COLO668 (cell line): Measurements from ENCODE around the gene CLTCL1.
"Not testable (repeated sequence)": the region's sequence is repeated elsewhere in the genome, so short reads cannot be mapped to it uniquely, and the experiment has no call there.

Experiments used
- DNase-seq: peaks from one replicate; lab custom pipeline; 2025; ENCODE audit not compliant: unreplicated experiment; lab: John Stamatoyannopoulos, UW

The CLTCL1 gene

DNA sequence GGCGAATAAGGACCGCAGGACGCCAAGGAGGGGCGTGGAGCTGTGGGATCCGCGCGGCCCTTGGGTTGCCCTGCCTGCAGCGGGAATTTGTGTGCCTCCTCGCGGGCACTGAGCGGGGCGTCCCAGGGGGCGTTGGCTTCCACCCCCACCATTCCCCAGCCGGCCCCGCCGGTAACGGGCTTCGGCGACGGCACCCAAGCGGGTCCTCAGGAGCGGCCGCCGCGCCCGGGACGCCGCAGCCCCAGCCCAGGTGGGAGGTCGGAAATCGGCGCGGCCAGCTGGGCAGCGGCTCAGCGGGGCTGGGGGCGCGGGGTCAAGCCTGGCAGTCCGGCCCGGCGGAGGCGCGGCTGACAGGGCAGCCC is 320 bp downstream of the CLTCL1 start:
- DNase-seq: peak; percentile 44

DNA sequence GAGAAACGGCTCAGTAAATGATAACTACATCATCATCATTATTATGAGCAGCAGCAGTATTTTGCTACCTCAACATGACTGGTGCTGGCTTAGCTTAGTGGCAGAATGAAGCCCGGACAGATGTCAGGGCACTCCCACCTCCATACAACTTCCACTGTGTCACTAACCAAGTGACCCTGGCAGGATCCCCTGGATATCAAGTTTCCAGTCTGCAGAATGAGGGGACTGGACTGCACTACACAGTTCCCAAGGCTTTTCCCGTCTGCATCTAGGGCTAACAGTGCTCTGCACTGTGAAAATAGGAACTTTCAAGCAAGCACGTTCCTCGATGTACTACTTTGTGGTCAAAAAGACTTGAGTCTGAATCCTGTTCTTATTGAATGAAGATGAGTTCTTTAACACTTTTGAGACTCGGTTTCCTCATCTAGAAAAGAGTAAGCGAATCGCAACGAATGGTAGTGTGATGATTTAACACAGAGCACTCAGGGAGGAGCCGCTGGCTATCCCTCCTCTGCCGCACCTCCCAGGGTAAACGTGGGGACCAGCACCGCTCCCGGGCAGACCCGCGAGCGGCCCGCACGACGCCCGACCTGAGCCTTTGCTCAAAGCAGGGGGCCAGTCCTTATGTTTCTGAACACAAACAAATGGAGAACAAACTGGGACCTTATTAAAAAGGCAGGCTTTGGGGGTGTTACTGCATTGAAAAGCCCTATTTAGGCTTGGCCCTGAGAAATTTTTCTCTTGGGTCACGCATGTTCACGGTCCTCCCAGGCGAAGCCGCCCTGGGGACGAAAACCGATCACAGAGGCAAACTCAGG is 910 bp downstream of the CLTCL1 start:
- peak; percentile 30 for DNase-seq

DNA sequence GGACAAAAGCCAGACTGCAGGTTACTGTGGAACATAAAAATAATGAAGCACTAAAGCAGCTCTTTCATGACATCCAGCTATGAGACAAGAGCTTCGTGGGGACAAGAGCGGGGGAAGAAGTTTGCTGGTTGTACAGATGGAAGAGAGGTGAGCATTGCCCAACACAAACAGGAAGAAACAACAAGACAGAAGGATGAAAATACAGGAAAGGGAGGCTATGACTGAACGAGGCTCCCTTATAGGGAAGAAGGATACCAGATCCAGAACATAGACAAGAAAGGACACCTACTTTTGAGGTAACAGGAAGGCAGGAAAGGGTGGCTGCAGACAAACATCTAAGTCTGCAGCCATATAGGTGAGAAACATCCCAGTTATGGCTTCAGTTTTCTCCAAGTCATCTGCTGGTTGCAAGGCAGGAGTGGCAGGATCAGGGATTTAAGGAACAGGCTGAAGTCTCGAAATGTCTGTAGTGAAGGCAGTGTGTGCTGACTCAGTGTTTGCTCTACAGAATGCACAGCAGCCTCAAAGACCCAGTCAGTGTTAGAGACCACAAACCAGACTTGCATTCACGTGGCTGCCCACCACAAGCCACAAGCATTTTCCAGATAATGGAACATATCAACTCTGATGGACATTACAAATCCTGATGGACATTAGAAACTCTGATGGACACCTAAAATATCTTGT is 1.9 kb downstream of the CLTCL1 start:
- no peak for DNase-seq

DNA sequence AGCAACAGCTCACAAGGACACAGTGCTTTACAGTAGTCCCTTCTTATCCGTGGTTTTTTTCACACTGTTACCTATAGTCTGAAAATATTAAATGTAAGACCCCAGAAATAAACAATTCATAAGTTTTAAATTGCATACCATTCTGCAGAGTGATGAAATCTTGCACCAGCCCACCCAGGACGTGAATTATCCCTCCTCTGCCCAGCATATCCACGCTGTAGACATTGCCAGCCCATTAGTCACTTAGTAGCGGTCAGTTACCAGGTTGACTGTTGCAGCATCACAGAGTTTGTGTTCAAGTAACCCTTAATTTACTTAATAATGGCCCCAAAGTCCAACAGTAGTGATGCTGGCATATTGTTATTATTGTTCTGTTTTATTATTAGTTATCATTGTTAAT is 3.6 kb downstream of the CLTCL1 start:
- no peak for DNase-seq

DNA sequence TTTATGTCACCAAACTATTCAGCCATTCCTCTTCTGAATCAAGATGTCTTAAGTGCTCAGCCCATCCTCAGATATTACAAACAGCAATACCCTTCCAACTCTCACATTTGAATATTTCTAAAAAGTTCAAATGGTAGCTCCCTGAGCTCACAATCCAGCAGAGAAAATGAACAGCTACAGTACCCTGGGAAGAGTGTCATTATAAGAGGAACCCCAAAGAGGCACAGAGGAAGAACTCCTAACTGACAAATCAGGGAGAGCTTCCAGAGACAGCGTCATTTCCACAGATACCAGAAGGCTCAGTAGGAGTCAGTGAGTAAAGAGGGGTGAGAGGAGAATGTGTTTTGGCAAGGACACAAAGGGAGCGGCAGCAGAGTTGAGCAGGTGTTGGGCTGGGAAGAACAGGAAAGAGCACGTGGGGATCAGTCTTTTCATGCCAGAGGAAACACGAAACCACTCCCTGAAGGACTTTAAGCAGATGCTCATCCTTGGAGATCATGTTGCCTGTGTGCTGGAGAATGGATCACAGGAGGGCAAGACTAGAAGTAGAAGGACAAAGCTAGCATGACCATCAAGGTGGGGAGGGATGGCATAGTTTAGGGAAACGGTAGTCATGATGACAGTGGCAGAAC is 4.3 kb downstream of the CLTCL1 start:
- peak; percentile 72 for DNase-seq

DNA sequence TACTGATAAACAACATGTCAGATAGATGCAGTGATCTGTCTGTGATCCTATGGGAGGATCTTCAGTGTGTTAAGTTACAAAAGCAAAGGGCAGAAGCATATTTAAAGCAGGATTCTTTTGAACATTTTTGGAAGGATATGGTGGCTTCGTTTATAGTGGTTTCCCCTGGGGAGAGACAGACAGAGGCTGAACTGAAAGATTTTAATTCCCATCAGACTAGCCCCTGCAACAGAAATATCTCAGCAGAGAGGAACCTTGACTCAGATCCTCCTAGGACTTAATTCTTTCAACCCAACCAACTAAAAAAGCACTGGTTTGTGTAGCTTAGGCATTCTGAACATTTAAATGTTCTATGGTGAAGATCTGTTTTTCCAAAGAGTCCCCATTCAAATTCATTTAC is 5.7 kb downstream of the CLTCL1 start:
- no peak for DNase-seq

DNA sequence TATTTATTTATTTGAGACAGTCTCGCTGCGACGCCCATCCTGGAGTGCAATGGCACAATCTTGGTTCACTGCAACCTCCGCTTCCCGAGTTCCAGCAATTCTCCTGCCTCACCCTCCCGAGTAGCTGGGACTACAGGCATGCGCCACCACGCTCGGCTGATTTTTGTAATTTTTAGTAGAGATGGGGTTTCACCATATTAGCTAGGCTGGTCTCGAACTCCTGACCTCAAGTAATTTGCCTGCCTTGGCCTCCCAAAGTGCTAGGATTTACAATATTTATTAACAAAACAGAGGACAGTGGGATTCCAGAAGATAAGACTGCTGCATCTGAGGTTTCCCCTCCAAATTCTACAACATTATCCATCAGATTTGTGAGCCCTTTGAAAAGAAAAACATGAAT is 12.4 kb downstream of the CLTCL1 start:
- DNase-seq: not testable (repeated sequence)

DNA sequence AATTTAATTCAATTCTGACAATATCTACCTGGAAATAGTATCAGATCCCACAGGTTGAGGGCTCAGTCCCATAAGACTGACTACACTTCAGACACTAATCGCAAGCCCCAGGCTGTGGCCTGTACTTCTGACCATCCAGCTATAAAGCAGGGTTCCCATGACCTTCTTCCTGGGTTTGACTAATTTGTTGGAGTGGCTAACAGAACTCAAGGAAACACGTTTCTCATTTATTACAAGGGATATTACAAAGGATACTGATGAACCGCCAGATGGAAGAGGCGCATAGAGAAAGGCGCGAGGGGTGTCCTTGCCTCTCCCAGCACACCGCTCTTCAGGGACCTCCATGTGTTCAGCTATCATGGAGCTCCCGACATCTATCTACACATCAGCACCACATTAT is 13.7 kb downstream of the CLTCL1 start:
- DNase-seq: no peak

DNA sequence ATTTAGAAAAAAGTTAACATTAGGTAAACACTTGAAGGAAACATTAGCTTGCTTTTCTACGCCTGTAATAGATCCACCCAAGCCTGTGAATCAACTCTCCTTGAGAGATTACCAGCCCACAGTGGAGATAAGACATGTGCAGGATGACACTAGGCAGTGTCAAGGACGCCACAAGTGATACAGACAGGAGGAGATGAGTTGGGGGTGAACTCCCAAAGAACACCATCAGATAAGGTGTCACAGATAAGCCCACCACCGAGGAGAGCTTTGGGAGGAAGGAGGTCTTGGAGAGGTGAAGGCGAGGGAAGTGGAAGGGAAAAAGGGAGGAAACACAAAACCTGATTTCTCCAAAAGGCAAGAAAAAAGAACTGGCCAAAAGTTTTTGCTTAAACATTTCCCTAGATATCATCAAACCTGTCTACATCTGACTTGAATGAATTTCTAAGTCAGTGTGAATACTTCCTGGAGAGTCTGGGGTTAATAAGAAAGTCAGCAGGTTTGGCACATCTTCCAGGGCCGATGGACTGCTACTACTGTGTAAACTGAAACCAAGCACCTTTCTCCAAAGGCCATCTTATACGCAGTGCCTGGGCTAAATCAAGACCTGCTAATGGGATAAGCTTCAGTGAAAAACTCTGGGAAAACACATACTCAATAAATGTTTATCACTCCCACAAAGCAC is 15.5 kb downstream of the CLTCL1 start:
- no peak for DNase-seq

DNA sequence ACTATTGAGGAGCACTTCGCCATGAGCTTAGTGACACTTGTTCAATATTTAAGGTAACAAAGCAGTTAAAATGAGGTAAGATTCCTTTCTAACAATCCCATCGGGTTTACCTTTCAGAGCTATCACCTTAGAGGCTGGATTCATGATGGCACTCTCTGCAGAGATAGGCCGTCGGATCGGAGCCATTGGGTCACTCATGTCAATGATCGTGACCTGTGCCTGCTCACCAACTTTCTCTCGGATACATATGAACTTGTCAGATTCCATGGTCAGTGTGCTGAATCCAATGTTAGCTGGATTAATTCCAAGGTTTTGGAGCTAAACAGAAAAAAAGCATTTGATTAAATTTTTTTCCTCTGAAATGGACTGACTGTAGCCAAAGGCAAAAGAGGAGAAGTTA is 16.0 kb downstream of the CLTCL1 start:
- no peak for DNase-seq

DNA sequence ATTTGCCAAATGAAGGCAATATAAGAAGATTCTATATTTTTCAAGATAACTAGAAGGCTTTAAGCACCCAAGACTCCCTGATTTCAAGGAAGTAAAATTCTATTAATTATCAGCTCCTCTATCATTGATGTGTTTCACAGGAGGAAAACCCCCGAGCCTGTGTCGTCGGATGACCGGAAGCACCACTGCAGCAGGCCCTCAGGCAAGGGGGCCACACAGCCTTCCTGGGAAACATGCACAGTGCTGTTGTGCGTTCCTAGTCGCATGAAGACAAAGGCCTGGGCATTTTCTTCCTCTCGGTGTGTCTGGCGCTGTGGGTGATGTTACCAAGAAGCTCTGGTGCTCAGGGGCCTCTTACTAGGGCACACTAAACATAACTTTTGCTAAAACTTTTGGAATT is 16.4 kb downstream of the CLTCL1 start:
- no peak for DNase-seq

DNA sequence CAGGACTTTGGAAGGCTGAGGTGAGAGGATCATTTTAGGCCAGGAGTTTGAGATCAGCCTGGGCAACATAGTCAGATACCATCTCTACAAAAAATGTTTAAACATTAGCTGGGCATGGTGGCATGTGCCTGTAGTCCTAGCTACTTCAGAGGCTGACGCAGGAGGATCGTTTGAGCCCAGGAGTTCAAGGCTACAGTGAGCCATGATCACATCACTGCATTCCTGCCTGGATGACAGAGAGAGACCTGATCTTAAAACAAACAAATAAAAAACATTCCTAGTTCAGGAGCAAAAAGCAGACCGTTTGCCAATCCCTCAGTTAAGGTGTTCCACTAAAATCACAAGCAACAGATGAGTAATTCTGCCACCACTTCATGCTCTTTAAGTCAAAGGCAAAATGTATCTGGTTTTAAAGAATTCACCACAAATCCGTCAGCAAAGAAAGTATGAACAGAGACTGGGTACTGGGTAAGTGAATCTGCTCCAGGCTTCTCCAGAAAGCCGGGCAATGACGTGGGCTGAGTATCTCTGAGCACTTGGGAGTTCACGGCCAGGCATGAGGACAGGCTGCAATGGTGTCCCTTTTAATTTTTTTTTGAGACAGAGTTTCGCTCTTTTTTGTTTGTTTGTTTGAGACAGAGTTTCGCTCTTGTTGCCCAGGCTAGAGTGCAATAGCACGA is 19.5 kb downstream of the CLTCL1 start:
- DNase-seq: no peak

DNA sequence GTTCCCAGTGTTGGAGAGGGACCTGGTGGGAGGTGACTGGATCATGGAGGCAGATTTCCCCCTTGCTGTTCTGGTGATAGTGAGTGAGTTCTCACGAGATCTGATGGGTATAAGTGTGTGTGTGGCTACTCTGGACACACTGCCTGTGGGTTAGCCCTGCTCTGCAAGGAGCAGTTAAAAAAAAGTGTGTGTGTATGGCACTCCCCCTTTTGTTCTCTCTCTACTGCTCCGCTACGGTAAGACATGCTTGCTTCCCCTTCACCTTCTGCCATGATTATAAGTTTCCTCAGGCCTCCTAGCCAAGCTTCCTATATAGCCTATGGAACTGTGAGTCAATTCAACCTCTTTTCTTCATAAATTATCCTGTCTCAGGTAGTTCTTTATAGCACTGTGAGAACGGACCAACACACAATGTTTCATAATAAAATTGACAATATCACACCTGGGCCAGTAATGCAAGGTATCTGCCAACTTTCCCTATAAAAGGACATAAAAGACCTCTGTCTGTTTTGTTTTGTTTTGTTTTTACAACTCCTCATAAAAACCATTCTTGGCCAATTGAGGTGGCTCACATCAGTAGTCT is 20.2 kb downstream of the CLTCL1 start:
- DNase-seq: no peak

DNA sequence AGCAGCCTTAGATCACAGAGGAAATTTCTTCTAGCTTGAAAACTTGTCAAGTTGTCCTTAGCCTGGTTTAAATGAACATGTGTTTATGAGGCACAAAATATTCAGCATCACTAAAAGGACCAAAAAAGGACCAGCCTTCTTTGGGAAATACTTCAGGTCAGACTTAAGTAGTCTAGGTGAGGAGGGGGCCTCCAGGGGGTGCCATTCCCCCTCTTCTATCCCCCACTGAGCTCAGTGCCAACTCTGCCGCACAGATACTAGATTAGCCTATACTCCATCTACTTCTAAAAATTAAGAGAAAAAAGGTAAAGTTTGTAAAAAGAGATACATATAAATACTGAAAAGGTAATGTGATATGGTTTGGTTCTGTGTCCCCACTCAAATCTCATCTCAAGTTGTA is 20.6 kb downstream of the CLTCL1 start:
- DNase-seq: no peak

DNA sequence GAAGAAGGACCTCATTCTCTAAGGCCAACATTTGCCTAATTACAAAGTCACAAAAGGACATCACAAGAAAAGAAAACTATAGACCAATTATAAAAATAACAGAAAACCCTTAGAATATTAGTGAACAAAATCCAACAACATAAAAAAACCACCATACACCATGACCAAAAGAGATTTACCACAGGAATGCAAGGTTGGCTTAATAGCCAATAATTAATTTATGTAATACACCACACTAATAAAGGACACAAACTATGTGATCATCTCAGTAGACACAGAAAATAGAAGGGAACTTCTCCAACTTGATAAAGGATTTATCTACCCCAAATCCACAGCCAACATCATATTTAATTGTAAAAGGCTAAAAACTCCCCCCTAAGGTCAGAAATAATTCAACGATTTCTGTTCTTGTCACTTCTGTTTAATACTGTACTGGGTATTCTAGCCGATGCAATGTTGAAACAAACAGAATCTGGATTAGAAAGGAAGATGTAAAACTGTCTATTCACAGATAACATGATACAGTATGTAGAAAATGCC is 24.9 kb downstream of the CLTCL1 start:
- DNase-seq: no peak

DNA sequence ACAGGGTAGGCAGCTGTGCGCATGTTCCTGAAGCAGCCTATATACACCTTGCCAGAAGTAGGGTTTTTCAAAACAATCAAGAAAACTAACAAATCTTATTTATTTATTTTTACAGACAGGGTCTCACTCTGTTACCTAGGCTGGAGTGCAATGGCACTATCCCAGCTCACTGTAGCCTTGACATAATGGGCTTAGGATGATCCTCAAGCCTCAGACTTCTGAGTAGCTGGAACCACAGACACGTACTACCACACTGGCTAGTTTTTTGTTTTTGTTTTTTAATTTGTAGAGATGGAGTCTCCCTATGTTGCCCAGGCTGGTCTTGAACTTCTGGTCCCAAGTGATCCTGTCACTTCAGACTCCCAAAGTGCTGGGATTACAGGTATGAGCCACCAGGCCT is 25.7 kb downstream of the CLTCL1 start:
- no peak for DNase-seq

DNA sequence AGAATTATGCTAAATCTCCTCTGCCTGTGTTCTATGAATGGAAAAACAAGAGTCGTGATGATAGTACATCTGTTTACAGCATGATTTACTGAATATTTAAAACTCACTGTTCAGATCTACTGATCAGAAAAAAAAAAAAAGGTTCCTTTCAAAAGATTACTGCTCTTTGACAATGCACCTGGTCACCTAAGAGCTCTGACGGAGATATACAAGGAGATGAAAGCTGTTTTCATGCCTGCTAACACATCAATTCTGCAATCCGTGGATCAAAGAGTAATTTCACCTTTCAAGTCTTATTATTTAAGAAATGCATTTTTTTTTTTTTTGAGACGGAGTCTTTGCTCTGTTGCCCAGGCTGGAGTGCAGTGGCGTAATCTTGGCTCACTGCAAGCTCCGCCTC is 30.7 kb downstream of the CLTCL1 start:
- DNase-seq: no peak

DNA sequence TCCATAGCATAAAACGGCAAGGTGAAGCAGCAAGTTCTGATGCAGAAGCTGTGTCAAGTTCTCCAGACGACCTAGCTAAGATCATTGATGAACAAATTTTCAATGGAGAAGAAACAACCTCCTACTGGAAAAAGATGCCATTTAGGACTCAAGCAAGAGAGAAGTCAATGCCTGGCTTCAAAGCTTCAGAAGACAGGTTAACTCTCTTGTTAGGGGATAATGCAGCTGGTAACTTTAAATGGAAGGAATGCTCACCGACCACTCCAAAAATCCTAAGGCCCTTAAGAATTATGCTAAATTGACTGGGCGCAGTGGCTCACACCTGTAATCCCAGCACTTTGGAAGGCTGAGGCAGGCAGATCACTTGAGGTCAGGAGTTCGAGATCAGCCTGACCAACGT is 31.3 kb downstream of the CLTCL1 start:
- DNase-seq: no peak

DNA sequence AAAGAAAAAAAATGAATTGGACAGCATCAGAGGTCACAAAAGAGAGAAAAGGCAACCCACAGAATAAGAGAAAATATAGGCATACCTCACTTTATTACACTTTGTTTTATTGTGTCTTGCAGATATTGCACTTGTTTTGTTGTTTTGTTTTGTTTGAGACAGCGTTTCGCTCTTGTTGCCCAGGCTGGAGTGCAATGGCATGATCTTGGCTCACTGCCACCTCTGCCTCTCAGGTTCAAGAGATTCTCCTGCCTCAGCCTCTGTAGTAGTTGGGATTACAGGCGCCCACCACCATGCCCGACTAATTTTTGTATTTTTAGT is 32.6 kb downstream of the CLTCL1 start:
- DNase-seq: not testable (repeated sequence)

DNA sequence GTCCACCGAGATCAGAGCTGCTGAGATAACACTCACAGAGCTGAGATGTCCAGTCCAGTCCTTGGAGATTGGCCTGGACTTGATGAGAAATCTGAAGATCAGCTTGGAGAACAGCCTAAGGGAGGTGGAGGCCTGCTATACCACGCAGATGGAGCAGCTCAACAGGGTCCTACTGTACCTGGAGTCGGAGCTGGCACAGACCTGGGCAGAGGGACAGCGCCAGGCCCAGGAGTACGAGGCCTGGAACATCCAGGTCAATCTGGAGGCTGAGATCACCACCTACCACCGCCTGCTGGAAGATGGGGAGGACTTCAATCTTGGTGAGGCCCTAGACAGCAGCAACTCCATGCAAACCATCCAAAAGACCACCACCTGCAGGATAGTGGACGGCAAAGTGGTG is 33.1 kb downstream of the CLTCL1 start:
- DNase-seq: no peak

DNA sequence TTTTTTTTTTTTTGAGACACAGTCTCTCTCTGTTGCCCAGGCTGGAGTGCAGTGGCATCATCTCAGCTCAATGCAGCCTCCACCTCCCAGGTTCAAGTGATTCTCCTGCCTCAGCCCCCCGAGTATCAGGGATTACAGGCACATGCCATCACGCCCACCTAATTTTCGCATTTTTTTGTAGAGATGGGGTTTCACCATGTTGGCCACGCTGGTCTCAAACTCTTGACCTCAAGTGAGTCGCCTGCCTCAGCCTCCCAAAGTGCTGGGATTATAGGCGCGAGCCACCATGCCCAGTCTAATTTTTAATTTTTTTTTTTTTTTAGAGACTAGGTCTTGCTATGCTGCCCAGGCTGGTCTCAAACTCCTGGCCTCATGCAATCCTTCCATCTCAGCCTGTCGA is 35.2 kb downstream of the CLTCL1 start:
- not testable (repeated sequence) for DNase-seq
